ENCODE results near the gene ITPKB. TPM values are rescaled to one million over a fixed set of nuclear protein-coding genes. Genes with fewer than 3 reads are reported as not detected.

ITPKB gene
- total RNA-seq, 1 experiment from 2014 or later: 17.7 TPM

GRCh38 chr1:226646870-226647449, 92.1 kb downstream of the ITPKB start:
- no peak for ATAC-seq
- Histone ChIP-seq H3F3A (ENCODE audit: low read length, unreplicated experiment) (no peaks in the 10 kb centered on the region), H3K27me3 (ENCODE audit: low read length) (no peaks in the 10 kb centered on the region), H3K27ac (ENCODE audit: low read length) (no peak overlapping the region), H3K4me1 (ENCODE audit: insufficient read depth, low read length) (peaks cover 37% of the 10 kb centered on the region), H3K36me3 (ENCODE audit: low read depth, low read length) (0 out of 2 replicates have a peak, but pooled peaks cover 3% of the 10 kb centered on the region), H3K9me3 (ENCODE audit: low read length) (no peaks in the 10 kb centered on the region), H4K20me1 (ENCODE audit: low read length) (no peaks in the 10 kb centered on the region), H3K4me3 (ENCODE audit: low read length) (no peak overlapping the region), H3K9me2 (replicated peaks; ENCODE audit: low read length) (no peaks in the 10 kb centered on the region), H3K4me2 (ENCODE audit: low read length) (no peak overlapping the region), H3K79me2 (ENCODE audit: low read length) (no peaks in the 10 kb centered on the region), H2AFZ (ENCODE audit: low read length) (no peak overlapping the region), H3K9ac (ENCODE audit: low read length) (no peak overlapping the region)
- intact Hi-C loops (cut with micrococcal nuclease): no loop called here
- no peak for DNase-seq
- no TSS peak for BruUV-seq (replicated peaks)
- TF ChIP-seq CTCF (conservative IDR thresholded peaks at IDR 0.05; ENCODE audit: low read depth, low read length): no peak
- no peak for TF ChIP-seq EZH2phosphoT487 (IDR thresholded peaks at IDR 0.05; ENCODE audit: borderline replicate concordance, low read length)
- TF ChIP-seq EZH2 (IDR thresholded peaks at IDR 0.05; ENCODE audit: low read length, unreplicated experiment): no peak
- ChIA-PET POLR2A (ENCODE audit: unreplicated experiment) (no interaction called here), CTCF (no interaction called here)

DNA sequence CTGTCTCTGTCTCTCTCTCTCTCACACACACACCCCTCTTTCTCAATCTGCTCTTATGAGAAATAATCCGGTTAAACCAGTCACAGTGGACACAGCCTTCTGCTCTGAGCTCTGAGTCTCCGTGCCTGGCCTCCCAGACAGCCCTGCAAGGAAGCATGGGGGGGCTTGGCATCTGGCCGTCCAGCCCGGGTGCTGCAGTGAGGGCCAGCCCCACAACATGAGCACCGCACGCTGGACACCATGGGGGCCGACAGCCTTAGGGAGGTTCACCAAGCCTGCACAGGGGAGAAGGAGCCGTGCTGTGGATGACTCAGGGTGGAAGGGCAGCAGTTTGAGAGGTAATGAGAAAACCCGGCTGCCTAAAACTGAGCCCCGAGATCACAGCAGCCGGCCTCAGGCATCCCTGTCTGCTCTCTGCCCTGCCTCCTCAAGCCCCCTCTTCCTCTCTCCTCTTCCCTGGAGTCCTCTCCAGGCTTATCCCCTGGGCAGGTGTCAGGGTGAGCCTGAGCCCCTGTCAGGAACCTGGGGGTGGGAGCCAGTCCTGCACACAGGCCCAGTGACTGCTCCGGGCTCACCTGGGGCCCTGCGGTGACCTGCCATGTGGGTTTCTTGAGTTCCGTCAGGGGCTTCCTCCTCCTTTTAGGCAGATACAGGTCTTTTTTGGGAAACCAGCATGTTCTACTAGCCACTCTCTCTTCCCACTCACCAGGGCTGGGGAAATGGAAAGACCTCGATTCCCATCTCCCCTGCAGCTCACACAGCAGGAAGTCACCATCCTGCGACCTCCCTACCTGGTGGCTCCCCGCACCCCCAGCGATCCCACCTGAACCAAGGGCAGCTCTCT, 92.8 kb downstream of the ITPKB start:
- Histone ChIP-seq H3K9me3 (ENCODE audit: low read length) (no peaks in the 10 kb centered on the region), H3K4me3 (ENCODE audit: low read length) (no peak overlapping the region), H3K9me2 (replicated peaks; ENCODE audit: low read length) (no peaks in the 10 kb centered on the region), H3K27me3 (ENCODE audit: low read length) (no peaks in the 10 kb centered on the region), H3K4me1 (ENCODE audit: insufficient read depth, low read length) (peaks cover 37% of the 10 kb centered on the region), H4K20me1 (ENCODE audit: low read length) (no peaks in the 10 kb centered on the region), H2AFZ (ENCODE audit: low read length) (no peak overlapping the region), H3K4me2 (ENCODE audit: low read length) (no peak overlapping the region), H3K36me3 (ENCODE audit: low read depth, low read length) (0 out of 2 replicates have a peak, but pooled peaks cover 3% of the 10 kb centered on the region), H3K27ac (ENCODE audit: low read length) (no peak overlapping the region), H3K79me2 (ENCODE audit: low read length) (no peaks in the 10 kb centered on the region), H3F3A (ENCODE audit: low read length, unreplicated experiment) (no peaks in the 10 kb centered on the region), H3K9ac (ENCODE audit: low read length) (no peak overlapping the region)
- intact Hi-C loops (cut with micrococcal nuclease): no loop called here
- no peak for TF ChIP-seq EZH2 (IDR thresholded peaks at IDR 0.05; ENCODE audit: low read length, unreplicated experiment)
- no peak for TF ChIP-seq CTCF (conservative IDR thresholded peaks at IDR 0.05; ENCODE audit: low read depth, low read length)
- TF ChIP-seq EZH2phosphoT487 (IDR thresholded peaks at IDR 0.05; ENCODE audit: borderline replicate concordance, low read length): no peak
- ChIA-PET CTCF (interaction anchor here (0.6 kb wide), 1 partner anchor 182 kb away, joined by 3 read pairs; no protein-coding TSS in a partner anchor), POLR2A (ENCODE audit: unreplicated experiment) (no interaction called here)
- BruUV-seq (replicated peaks): no TSS peak
- ATAC-seq (no peak), DNase-seq (peak; percentile 64)

Data from PC-3 (cell line).